HL-60 (cell line): ENCODE results near the gene LGALS9B.
"Not testable (repeated sequence)": the region's sequence is repeated elsewhere in the genome, so short reads cannot be mapped to it uniquely, and the experiment has no call there.

Experiments used
- CTCF ChIP-seq: IDR thresholded peaks from one replicate; pipeline ENCODE4 v1.5.1; 2011; ENCODE audit warnings: low read length, control low read depth, inconsistent platforms; ENCODE audit not compliant: insufficient read depth
- POLR2AphosphoS5 ChIP-seq: IDR thresholded peaks from 2 replicates; pipeline ENCODE4 v1.6.1; 2012; ENCODE audit warnings: low read depth
- TF ChIP-seq, protein P1 (sequence below): IDR thresholded peaks from 2 replicates; pipeline ENCODE4 v1.6.1; 2012; ENCODE audit warnings: low read depth; ENCODE audit not compliant: insufficient replicate concordance

DNA sequence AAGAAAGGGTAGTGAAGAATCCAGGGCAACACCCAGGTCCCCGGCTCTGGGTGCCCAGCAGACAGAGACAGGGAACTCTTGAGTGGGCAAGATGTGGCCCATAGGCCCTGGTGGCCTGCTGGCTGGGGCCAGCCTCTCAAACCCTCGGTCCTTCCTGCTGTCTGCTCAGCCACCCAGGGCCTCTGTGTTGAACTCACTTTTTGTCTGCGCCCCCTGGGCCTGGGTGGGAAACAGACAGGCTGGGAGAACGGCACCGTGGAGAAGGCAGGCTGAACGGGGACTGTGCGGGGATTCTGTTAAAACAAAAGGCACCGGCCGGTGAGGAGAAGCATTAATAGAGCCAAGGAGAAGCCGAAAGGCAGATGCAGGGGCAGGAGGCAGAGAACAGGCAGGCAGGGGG lies 12.2 kb downstream of the LGALS9B start:
- not testable (repeated sequence) for TF ChIP-seq POLR2AphosphoS5, CTCF
- TF ChIP-seq, protein P1, sequence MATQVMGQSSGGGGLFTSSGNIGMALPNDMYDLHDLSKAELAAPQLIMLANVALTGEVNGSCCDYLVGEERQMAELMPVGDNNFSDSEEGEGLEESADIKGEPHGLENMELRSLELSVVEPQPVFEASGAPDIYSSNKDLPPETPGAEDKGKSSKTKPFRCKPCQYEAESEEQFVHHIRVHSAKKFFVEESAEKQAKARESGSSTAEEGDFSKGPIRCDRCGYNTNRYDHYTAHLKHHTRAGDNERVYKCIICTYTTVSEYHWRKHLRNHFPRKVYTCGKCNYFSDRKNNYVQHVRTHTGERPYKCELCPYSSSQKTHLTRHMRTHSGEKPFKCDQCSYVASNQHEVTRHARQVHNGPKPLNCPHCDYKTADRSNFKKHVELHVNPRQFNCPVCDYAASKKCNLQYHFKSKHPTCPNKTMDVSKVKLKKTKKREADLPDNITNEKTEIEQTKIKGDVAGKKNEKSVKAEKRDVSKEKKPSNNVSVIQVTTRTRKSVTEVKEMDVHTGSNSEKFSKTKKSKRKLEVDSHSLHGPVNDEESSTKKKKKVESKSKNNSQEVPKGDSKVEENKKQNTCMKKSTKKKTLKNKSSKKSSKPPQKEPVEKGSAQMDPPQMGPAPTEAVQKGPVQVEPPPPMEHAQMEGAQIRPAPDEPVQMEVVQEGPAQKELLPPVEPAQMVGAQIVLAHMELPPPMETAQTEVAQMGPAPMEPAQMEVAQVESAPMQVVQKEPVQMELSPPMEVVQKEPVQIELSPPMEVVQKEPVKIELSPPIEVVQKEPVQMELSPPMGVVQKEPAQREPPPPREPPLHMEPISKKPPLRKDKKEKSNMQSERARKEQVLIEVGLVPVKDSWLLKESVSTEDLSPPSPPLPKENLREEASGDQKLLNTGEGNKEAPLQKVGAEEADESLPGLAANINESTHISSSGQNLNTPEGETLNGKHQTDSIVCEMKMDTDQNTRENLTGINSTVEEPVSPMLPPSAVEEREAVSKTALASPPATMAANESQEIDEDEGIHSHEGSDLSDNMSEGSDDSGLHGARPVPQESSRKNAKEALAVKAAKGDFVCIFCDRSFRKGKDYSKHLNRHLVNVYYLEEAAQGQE: not testable (repeated sequence)
